ENCODE data around the gene GATAD2B.

GATAD2B gene

DNA sequence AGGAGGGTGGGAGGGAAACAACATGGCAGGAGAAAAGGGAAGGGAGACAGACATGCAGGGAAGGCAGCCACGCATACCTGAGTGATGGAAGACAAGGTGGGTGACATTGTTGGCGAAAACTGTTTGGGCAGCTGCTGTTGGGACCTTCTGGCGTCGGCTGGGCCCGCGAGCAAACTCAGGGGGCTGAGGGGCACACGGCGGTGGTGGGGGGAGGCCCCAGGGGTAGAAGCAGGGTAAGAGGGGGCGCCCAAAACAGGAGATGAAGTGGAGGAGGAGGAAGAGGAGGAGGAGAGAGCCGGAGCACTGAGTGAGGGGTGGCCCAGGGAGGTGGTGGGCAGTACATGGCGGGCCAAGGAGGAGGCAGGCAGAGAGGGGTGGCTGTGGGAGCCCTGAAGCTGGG, 28.4 kb upstream of the GATAD2B start:
- H3K4me3 ChIP-seq (ENCODE audit: extremely low read depth, insufficient read depth, low read length, poor library complexity, severe bottlenecking): no peak overlapping the region
- no peak overlapping the region for H3K27ac ChIP-seq (ENCODE audit: low read depth, low read length, severe bottlenecking)
- H3K36me3 ChIP-seq (ENCODE audit: control insufficient read depth, insufficient read depth, low read length): peaks cover 73% of the 10 kb centered on the region
- no peaks in the 10 kb centered on the region for H3K9me3 ChIP-seq (ENCODE audit: control insufficient read depth, low read length)
- H3K4me1 ChIP-seq (ENCODE audit: control insufficient read depth, insufficient read depth, low read length, poor library complexity, severe bottlenecking): peaks cover under 1% of the 10 kb centered on the region
- WGBS, 2 experiments (ENCODE audit: insufficient coverage in 2 of 2): 87 to 96% methylated on average over 10 to 11 of the region's 11 CpGs

- H3K27ac ChIP-seq (ENCODE audit: low read depth, low read length, severe bottlenecking): peak within 1 kb of the TSS; percentile 53
- H3K4me3 ChIP-seq (ENCODE audit: extremely low read depth, insufficient read depth, low read length, poor library complexity, severe bottlenecking): peak within 1 kb of the TSS; percentile 78
- H3K9me3 ChIP-seq (ENCODE audit: control insufficient read depth, low read length): no peaks in the 10 kb centered on the region
- peaks cover 4% of the 10 kb centered on the region for H3K4me1 ChIP-seq (ENCODE audit: control insufficient read depth, insufficient read depth, low read length, poor library complexity, severe bottlenecking)
- peaks cover 68% of the 10 kb centered on the region for H3K36me3 ChIP-seq (ENCODE audit: control insufficient read depth, insufficient read depth, low read length)
- WGBS, 2 experiments (ENCODE audit: insufficient coverage in 2 of 2): 14 to 15% methylated on average over 12 to 16 of the region's 28 CpGs
These were observed 24.0 kb upstream of the GATAD2B start, which contains the start of gene DENND4B for GRCh38 chr1:153946622-153947241. TSS of gene DENND4B (minus strand) at chr1:153946718. CDS start at chr1:153944374, 2,344 bp downstream.

DNA sequence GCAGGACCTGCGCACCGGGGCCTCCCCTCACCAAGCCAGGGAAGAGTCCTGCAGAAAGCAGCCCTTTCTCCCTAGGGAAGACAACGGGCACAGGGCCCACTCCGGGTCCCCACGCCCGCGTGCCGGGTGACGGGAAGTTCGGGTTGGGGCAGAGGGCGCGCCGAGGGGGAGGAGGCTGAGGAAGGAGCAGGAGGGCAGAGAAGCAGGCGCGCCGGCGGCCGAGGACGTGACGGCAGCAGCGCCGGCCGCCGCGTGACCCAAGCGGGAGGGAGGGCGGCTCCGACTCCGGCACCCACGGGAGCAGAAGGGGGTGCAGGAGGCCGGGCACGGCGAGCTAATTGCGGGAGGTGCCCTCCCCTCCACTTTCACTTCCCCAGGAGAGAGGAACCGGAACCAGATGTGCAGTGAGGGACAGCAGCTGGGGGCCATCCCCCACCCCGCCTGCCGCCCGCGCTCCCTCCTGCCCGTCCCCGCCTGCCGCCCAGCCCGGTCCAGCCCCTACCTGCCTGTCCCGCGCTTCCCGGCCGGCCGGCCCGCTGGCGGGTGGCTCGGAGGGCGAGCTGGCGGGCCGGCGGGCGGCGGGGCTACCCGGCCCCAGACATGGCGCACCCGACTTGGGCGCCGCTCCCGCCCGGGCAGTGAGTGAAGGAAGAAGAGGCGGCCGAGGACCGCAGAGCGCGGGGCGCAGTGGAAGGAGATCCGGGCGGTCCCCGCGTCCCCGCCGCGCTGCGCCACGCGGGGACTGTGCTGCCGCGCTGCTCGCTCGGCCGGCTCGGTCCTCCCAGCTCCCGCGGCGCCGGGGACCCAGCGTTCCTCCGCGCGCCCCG, 23.2 kb upstream of the GATAD2B start:
- peak overlapping the region; percentile 53 for H3K27ac ChIP-seq (ENCODE audit: low read depth, low read length, severe bottlenecking)
- peaks cover 68% of the 10 kb centered on the region for H3K36me3 ChIP-seq (ENCODE audit: control insufficient read depth, insufficient read depth, low read length)
- H3K9me3 ChIP-seq (ENCODE audit: control insufficient read depth, low read length): no peaks in the 10 kb centered on the region
- 0 to 1% methylated on average over 28 to 67 of the region's 95 CpGs for WGBS, 2 experiments (ENCODE audit: insufficient coverage in 2 of 2)
- H3K4me3 ChIP-seq (ENCODE audit: extremely low read depth, insufficient read depth, low read length, poor library complexity, severe bottlenecking): peak overlapping the region; percentile 78
- peaks cover 4% of the 10 kb centered on the region for H3K4me1 ChIP-seq (ENCODE audit: control insufficient read depth, insufficient read depth, low read length, poor library complexity, severe bottlenecking)

DNA sequence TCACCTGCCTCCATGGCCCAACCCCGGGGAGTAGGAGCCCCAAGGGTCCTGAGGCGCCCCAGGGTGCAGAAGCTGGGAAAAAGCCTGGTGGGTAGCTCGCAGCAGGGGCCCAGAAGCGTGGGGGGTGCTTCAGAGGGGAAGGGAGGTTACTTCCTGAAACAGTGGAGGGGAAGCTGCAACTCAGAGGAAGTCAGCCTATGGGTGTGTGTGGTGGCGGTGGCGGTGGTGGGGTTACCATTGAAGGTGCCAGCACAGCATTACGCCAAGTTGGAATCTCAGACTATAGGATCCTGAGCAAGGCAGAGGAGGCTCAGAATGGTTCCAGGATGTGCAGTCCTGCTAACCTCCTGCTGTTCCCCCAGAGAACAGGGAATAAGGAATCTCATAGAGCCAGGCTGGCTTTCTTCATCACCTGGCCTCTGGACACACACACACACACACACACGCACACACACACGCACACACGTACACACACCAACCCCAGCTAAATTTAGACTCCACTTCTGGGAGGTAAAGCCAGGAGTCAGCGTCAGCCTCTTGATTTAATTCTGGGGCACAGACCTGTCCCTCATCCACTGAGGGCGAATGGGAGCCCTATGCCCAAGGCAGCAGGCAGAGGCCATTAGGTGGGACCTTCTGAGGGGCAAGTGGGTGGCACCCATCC, 22.5 kb upstream of the GATAD2B start:
- no peaks in the 10 kb centered on the region for H3K9me3 ChIP-seq (ENCODE audit: control insufficient read depth, low read length)
- 73 to 74% methylated on average over 8 to 11 of the region's 12 CpGs for WGBS, 2 experiments (ENCODE audit: insufficient coverage in 2 of 2)
- H3K36me3 ChIP-seq (ENCODE audit: control insufficient read depth, insufficient read depth, low read length): peaks cover 68% of the 10 kb centered on the region
- H3K4me3 ChIP-seq (ENCODE audit: extremely low read depth, insufficient read depth, low read length, poor library complexity, severe bottlenecking): peak overlapping the region; percentile 78
- no peak overlapping the region for H3K27ac ChIP-seq (ENCODE audit: low read depth, low read length, severe bottlenecking)
- peaks cover 4% of the 10 kb centered on the region for H3K4me1 ChIP-seq (ENCODE audit: control insufficient read depth, insufficient read depth, low read length, poor library complexity, severe bottlenecking)

GRCh38 chr1:153944827-153945117, 22.0 kb upstream of the GATAD2B start:
- WGBS, 2 experiments (ENCODE audit: insufficient coverage in 2 of 2): 94 to 100% methylated on average over 3 of the region's 3 CpGs
- H3K36me3 ChIP-seq (ENCODE audit: control insufficient read depth, insufficient read depth, low read length): peaks cover 68% of the 10 kb centered on the region

GRCh38 chr1:153944005-153944826, 21.4 kb upstream of the GATAD2B start:
- peaks cover 69% of the 10 kb centered on the region for H3K36me3 ChIP-seq (ENCODE audit: control insufficient read depth, insufficient read depth, low read length)
- no peaks in the 10 kb centered on the region for H3K9me3 ChIP-seq (ENCODE audit: control insufficient read depth, low read length)
- no peak overlapping the region for H3K27ac ChIP-seq (ENCODE audit: low read depth, low read length, severe bottlenecking)
- WGBS, 2 experiments (ENCODE audit: insufficient coverage in 2 of 2): 96% methylated on average over 12 to 15 of the region's 15 CpGs
- no peak overlapping the region for H3K4me3 ChIP-seq (ENCODE audit: extremely low read depth, insufficient read depth, low read length, poor library complexity, severe bottlenecking)
- peaks cover 4% of the 10 kb centered on the region for H3K4me1 ChIP-seq (ENCODE audit: control insufficient read depth, insufficient read depth, low read length, poor library complexity, severe bottlenecking)

More at GRCh38 chr1:153944827-153945117, 22.0 kb upstream of the GATAD2B start:
- no peaks in the 10 kb centered on the region for H3K9me3 ChIP-seq (ENCODE audit: control insufficient read depth, low read length)
- no peak overlapping the region for H3K27ac ChIP-seq (ENCODE audit: low read depth, low read length, severe bottlenecking)
- H3K4me1 ChIP-seq (ENCODE audit: control insufficient read depth, insufficient read depth, low read length, poor library complexity, severe bottlenecking): peaks cover 4% of the 10 kb centered on the region
- H3K4me3 ChIP-seq (ENCODE audit: extremely low read depth, insufficient read depth, low read length, poor library complexity, severe bottlenecking): no peak overlapping the region

DNA sequence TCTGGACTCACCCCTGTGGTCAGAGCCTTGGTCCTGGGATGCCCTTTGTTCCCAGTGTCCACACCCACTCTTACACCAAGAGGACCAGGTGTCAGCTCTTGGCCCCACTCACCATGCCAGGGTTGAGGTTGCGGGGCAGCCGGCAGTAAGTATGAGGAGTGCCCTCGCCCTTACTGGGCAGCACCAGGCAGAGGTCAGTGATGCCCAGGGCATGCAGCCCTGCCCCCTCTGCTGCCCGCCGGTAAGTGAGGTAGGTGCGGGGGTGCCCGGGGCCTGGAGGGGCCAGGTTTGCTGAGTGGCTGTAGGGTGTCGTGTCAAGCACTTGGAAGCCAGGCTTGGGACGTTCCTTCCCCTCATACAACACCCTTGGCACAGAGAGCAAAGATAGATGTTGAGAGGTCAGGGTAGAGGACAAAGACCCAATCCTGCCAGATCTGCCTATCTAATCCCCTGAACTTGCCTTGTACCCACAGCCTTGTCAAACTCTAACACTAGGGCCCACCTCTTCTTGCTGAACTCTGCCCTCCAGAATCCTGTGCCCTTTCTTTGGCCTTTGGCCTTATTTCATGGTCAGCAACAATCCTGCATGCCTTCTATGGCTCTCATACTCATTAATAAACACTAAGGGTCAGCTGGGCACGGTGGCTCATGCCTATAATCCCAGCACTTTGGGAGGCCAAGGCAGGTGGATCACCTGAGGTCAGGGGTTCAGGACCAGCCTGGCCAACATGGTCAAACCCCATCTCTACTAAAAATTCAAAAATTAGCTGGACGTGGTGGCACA, 20.2 kb upstream of the GATAD2B start:
- Histone ChIP-seq H3K36me3 (ENCODE audit: control insufficient read depth, insufficient read depth, low read length) (peaks cover 62% of the 10 kb centered on the region), H3K4me1 (ENCODE audit: control insufficient read depth, insufficient read depth, low read length, poor library complexity, severe bottlenecking) (peaks cover 4% of the 10 kb centered on the region), H3K4me3 (ENCODE audit: extremely low read depth, insufficient read depth, low read length, poor library complexity, severe bottlenecking) (no peak overlapping the region), H3K27ac (ENCODE audit: low read depth, low read length, severe bottlenecking) (no peak overlapping the region), H3K9me3 (ENCODE audit: control insufficient read depth, low read length) (no peaks in the 10 kb centered on the region)
- WGBS, 2 experiments (ENCODE audit: insufficient coverage in 2 of 2): 89 to 94% methylated on average over 5 of the region's 11 CpGs

- Histone ChIP-seq H3K36me3 (ENCODE audit: control insufficient read depth, insufficient read depth, low read length) (peaks cover 64% of the 10 kb centered on the region), H3K4me3 (ENCODE audit: extremely low read depth, insufficient read depth, low read length, poor library complexity, severe bottlenecking) (no peak overlapping the region), H3K27ac (ENCODE audit: low read depth, low read length, severe bottlenecking) (no peak overlapping the region), H3K9me3 (ENCODE audit: control insufficient read depth, low read length) (no peaks in the 10 kb centered on the region), H3K4me1 (ENCODE audit: control insufficient read depth, insufficient read depth, low read length, poor library complexity, severe bottlenecking) (peaks cover 4% of the 10 kb centered on the region)
- 97% methylated on average over 27 to 34 of the region's 34 CpGs for WGBS, 2 experiments (ENCODE audit: insufficient coverage in 2 of 2)
These were observed 19.3 kb upstream of the GATAD2B start for GRCh38 chr1:153941826-153942725.

- Histone ChIP-seq H3K4me3 (ENCODE audit: extremely low read depth, insufficient read depth, low read length, poor library complexity, severe bottlenecking) (no peak overlapping the region), H3K9me3 (ENCODE audit: control insufficient read depth, low read length) (no peaks in the 10 kb centered on the region), H3K27ac (ENCODE audit: low read depth, low read length, severe bottlenecking) (no peak overlapping the region), H3K4me1 (ENCODE audit: control insufficient read depth, insufficient read depth, low read length, poor library complexity, severe bottlenecking) (peaks cover 4% of the 10 kb centered on the region), H3K36me3 (ENCODE audit: control insufficient read depth, insufficient read depth, low read length) (peaks cover 77% of the 10 kb centered on the region)
- WGBS, 2 experiments (ENCODE audit: insufficient coverage in 2 of 2): 96 to 98% methylated on average over 7 of the region's 8 CpGs
These were observed 18.0 kb upstream of the GATAD2B start for GRCh38 chr1:153940756-153941155.

Measured in mesodermal cell (in vitro differentiated cells).